ENCODE measurements around the gene UNCX.

The UNCX gene

DNA sequence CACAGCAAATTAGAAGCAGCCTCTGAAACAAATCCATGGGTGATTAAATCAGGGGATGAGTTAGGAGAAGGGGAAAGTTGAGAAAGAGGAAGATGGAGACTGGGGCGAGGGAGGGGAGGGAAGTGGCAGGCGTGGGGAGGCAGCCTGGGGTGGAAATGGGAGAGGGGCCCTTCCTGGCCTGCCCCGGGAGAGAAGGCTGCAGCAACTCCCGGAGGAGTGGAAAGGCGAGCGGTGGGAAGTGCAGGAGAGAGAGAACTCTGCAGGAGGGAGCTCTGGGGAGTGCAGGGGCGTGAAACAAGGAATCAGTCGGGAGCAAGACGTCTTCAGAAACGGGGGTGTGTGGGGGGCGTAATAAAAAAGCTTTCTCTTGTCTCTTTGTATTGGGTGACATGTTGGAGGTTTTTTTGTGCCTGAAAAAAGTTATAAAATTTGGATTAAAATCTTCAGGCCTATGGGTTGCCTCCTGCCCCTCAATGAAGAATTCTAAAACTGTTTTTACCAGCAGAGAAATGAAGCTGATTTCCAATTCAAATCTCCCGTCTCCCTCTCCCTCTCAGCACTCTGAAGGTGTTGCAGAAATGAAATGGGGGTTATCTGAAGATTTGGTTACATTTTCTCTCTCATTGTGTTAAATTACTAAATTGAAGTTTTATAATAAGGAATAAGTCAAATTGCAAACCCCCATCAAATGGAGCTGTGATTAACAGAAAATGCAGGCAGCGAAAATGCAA lies 4.7 kb upstream of the UNCX start:
- Histone ChIP-seq H3K36me3 (ENCODE audit: insufficient read depth, low read length) (no peaks in the 10 kb centered on the region), H3K4me2 (ENCODE audit: low read length) (no peak overlapping the region), H3K27me3 (ENCODE audit: control insufficient read depth, insufficient read depth, low read length) (peaks cover 85% of the 10 kb centered on the region), H3K9ac (ENCODE audit: low read depth, low read length) (no peak overlapping the region), H3K9me3 (replicated peaks; ENCODE audit: low read length) (no peaks in the 10 kb centered on the region), H3K4me1 (ENCODE audit: control insufficient read depth, insufficient read depth, low read length) (no peaks in the 10 kb centered on the region), H3K4me3 (ENCODE audit: low read length) (no peak overlapping the region)

DNA sequence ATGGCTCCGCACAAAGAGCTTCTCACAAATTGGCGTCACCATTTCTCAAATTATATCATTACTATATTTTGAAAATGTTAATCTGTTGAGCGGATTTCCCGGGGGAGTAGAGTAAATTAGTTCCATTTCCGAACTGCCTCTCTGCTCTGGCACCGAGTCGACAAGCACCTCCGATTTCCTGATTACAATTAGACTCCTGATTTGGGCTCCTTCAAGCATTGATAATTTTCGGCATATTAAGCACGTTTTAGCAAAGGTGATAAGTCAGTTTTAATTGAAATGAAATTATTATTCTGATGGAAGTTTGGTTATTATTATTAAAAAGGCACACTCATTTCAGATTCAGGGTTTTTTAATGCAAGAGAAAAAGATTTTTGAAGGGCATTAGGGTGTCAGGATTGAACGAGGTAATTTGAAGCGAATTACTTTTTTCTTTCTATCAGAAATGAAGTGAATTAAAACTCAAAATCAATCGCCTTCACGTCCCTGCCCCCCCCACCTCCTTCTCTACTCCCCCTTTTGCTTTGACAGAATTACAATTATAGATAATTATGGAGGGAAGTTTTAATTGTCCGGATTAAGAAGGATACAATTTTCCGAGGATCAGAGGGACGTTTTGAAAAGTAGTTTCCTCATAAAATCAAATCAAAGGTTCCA lies 4.0 kb upstream of the UNCX start:
- no peak overlapping the region for H3K4me2 ChIP-seq (ENCODE audit: low read length)
- H3K4me1 ChIP-seq (ENCODE audit: control insufficient read depth, insufficient read depth, low read length) = no peaks in the 10 kb centered on the region
- peaks cover 81% of the 10 kb centered on the region for H3K27me3 ChIP-seq (ENCODE audit: control insufficient read depth, insufficient read depth, low read length)
- H3K9me3 ChIP-seq (replicated peaks; ENCODE audit: low read length) = no peaks in the 10 kb centered on the region
- H3K36me3 ChIP-seq (ENCODE audit: insufficient read depth, low read length) = no peaks in the 10 kb centered on the region
- no peak overlapping the region for H3K9ac ChIP-seq (ENCODE audit: low read depth, low read length)
- no peak overlapping the region for H3K4me3 ChIP-seq (ENCODE audit: low read length)

DNA sequence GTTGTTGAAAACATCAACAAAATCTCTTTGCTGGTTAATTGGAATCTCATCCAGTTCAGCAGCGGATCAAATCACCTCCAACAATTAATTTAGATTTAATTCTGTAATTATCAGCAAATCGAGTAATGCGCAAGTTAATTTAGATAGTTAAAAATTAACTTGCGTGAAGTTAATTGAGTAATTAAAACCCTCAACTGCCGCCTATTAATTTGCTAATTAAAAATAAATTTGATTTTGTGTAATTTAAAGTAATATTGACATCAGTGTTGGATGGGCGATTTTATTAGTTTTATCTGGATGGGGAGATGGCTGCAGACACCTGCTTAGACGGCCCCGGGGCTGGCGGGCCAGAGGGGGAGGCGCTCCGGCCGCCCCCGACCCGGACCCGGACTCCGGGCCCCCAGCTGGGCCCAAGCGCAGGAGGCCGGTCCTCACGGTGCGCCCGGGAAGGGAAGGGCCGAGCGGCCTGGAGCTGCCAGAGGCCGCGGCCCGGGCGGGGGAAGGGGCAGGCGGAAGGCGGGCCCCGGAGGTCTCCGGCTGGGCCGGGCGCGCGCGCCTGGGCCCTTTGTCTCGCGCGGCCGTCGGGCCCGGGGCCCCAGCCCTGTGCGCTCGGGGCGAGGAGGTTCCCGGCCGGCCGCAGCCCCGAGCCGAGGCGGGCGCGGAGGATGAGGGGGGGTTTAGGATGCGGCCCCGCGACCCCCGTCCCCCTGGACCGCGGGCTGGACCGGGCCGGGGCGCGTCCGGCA lies 3.3 kb upstream of the UNCX start:
- H3K9me3 ChIP-seq (replicated peaks; ENCODE audit: low read length) = no peaks in the 10 kb centered on the region
- peaks cover 81% of the 10 kb centered on the region for H3K27me3 ChIP-seq (ENCODE audit: control insufficient read depth, insufficient read depth, low read length)
- H3K4me2 ChIP-seq (ENCODE audit: low read length) = no peak overlapping the region
- no peaks in the 10 kb centered on the region for H3K4me1 ChIP-seq (ENCODE audit: control insufficient read depth, insufficient read depth, low read length)
- no peaks in the 10 kb centered on the region for H3K36me3 ChIP-seq (ENCODE audit: insufficient read depth, low read length)
- no peak overlapping the region for H3K4me3 ChIP-seq (ENCODE audit: low read length)
- H3K9ac ChIP-seq (ENCODE audit: low read depth, low read length) = no peak overlapping the region

DNA sequence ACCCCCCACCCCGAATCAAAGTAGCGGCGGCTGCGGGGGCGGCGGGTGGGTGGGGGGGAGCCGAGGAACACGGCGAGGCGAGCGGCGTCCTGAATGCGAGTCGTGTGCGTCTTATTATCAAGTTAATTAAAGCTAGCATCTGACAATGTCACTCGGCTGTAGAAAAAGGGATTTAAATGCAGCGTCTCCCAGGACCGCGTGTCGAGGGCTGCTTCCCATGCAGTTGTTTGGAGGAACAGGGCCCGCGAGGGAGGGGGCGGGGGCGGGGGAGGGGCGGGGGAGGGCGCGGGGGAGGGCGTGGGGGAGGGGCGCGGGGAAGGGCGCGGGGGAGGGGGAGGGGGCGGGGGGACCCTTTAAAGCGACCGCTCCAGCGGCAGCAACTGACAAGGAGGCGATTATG lies 2.7 kb upstream of the UNCX start:
- Histone ChIP-seq H3K9ac (ENCODE audit: low read depth, low read length) (no peak overlapping the region), H3K36me3 (ENCODE audit: insufficient read depth, low read length) (no peaks in the 10 kb centered on the region), H3K4me2 (ENCODE audit: low read length) (no peak overlapping the region), H3K9me3 (replicated peaks; ENCODE audit: low read length) (no peaks in the 10 kb centered on the region), H3K4me1 (ENCODE audit: control insufficient read depth, insufficient read depth, low read length) (no peaks in the 10 kb centered on the region), H3K27me3 (ENCODE audit: control insufficient read depth, insufficient read depth, low read length) (peaks cover 83% of the 10 kb centered on the region), H3K4me3 (ENCODE audit: low read length) (no peak overlapping the region)

DNA sequence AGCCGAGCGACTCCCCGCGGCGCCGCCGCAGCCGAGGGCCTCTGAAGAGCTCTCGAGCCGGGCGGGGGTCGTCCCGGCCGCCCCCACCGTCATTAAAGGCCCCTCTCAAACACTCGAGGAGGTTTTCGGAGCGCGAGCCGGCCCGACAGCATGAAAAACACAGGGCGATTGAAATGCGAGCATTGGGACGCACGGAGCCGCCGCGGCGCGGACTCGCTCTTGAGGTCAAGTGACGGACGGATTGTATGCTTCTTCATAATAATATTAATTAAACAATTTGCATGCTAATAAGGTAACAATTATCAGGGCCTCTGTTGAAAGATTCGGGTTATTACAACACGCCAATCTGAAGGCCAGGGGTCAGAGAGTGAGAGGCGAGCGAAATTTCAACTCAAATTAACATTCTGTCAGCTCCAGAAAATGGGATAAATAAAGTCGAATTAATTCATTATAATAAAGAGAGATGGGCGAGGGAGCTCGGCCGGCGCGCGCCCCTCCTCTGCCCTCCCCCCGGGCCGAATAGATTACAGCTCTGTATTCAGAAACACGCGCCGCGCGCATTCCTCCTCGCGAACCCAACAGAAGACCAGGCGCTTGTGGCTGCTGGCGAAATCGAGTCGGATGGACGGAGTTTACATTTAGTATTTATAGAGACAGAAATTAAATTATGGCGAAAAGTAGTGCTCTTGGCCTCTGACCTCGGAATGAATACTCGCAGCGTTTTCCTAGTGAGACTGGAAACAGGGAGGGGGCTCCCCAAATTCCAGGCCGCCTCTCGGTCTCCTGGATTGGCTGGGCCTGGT lies 2.1 kb upstream of the UNCX start:
- H3K4me2 ChIP-seq (ENCODE audit: low read length) = no peak overlapping the region
- H3K27me3 ChIP-seq (ENCODE audit: control insufficient read depth, insufficient read depth, low read length) = peaks cover 83% of the 10 kb centered on the region
- H3K4me1 ChIP-seq (ENCODE audit: control insufficient read depth, insufficient read depth, low read length) = no peaks in the 10 kb centered on the region
- H3K36me3 ChIP-seq (ENCODE audit: insufficient read depth, low read length) = no peaks in the 10 kb centered on the region
- H3K4me3 ChIP-seq (ENCODE audit: low read length) = no peak overlapping the region
- H3K9ac ChIP-seq (ENCODE audit: low read depth, low read length) = no peak overlapping the region
- no peaks in the 10 kb centered on the region for H3K9me3 ChIP-seq (replicated peaks; ENCODE audit: low read length)

DNA sequence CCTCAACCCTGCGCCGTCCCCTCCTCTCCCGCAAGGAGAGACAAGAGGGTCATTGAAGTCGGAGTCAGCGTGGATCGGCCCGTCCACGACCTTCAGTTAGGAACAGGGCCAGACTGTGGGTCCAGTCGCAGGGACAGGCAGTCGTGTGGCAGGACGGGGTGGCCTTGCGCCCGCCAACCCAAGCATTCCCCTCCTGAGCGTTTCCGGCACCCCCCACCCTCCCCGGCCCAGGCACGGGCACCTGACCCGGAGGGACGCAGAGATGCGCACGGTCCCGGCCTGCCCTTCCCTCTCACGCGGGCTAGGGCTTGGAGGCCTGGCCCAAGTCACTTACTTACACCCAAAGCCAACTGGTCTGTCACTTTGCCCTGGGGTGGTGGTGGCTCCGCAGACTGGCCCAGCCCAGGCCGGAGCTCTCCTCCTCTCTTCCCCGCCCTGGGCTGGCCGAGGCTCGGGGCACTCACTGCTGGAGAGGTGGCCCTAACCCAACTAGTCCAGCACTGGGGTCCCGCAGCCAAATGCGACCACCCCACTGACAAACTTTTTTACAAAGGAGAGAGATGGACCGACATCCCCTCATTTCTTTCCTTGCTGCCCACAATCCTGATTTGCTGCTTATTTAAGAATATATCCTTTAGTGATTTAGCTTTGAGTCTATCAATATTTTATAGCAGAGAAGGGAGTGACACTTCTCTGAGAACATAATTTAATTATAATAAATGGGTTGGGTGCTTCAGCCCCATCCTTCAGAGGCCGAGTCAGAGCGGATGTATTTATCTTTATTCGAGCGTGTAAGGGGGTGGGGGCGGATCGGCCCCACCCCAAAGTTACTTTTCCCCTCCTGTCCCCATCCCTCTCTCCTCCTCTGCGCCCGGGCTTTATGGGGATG lies 1.2 kb upstream of the UNCX start:
- Histone ChIP-seq H3K4me2 (ENCODE audit: low read length) (no peak overlapping the region), H3K9me3 (replicated peaks; ENCODE audit: low read length) (no peaks in the 10 kb centered on the region), H3K4me1 (ENCODE audit: control insufficient read depth, insufficient read depth, low read length) (no peaks in the 10 kb centered on the region), H3K27me3 (ENCODE audit: control insufficient read depth, insufficient read depth, low read length) (peaks cover 77% of the 10 kb centered on the region), H3K4me3 (ENCODE audit: low read length) (no peak overlapping the region), H3K9ac (ENCODE audit: low read depth, low read length) (no peak overlapping the region), H3K36me3 (ENCODE audit: insufficient read depth, low read length) (no peaks in the 10 kb centered on the region)

DNA sequence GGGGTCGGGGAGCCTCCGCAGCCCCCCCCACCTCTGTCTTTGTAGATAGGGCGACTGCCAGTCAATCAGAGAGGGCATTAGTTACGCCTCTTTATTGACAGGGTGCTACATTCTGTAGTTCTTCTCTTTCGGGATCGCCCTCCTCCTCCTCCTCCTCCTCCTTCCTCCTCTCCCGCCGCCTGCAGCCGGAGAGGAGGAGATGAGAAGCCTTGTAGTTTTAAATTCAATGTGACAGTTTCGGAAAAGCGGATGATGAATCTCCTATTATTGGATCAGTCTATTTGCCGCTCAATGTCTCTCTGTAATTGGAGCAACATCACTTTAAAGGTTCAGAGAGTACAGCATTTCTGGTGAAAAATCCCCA lies 587 bp upstream of the UNCX start:
- no peak overlapping the region for H3K9ac ChIP-seq (ENCODE audit: low read depth, low read length)
- no peaks in the 10 kb centered on the region for H3K9me3 ChIP-seq (replicated peaks; ENCODE audit: low read length)
- no peak overlapping the region for H3K4me3 ChIP-seq (ENCODE audit: low read length)
- no peak overlapping the region for H3K4me2 ChIP-seq (ENCODE audit: low read length)
- H3K27me3 ChIP-seq (ENCODE audit: control insufficient read depth, insufficient read depth, low read length) = peaks cover 74% of the 10 kb centered on the region
- no peaks in the 10 kb centered on the region for H3K4me1 ChIP-seq (ENCODE audit: control insufficient read depth, insufficient read depth, low read length)
- H3K36me3 ChIP-seq (ENCODE audit: insufficient read depth, low read length) = no peaks in the 10 kb centered on the region

DNA sequence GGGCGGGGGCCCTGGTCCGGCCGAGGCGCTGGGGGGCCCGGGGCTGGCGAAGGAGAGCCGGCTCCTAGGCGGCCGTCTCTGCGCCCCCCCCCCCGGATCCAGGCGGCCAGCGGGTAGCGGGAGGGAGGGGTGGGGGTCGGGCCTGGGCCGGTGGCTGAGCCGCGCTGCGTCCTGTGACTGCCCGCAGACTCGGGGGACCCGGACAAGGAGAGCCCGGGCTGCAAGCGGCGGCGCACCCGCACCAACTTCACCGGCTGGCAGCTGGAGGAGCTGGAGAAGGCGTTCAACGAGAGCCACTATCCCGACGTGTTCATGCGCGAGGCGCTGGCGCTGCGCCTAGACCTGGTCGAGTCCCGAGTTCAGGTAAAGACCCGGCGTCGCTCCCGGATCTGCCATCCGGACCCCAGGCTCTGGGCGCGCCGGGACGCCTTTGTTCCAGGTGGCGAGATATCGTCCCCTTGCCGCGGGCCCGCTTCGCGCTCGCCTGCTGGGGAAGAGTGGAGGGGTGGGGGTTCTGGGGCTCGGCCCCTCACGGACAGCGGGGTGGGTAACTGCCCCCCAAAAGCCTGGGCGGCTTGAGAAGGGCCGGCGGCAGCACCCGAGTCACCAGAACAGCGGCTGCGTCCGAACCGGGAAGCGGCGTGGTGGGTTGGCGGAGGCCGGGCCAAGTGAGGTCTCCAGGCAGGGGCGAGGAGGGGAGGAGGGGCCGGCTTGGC lies 819 bp downstream of the UNCX start:
- Histone ChIP-seq H3K4me3 (ENCODE audit: low read length) (no peak overlapping the region), H3K36me3 (ENCODE audit: insufficient read depth, low read length) (no peaks in the 10 kb centered on the region), H3K27me3 (ENCODE audit: control insufficient read depth, insufficient read depth, low read length) (peaks cover 74% of the 10 kb centered on the region), H3K9ac (ENCODE audit: low read depth, low read length) (no peak overlapping the region), H3K4me2 (ENCODE audit: low read length) (no peak overlapping the region), H3K4me1 (ENCODE audit: control insufficient read depth, insufficient read depth, low read length) (no peaks in the 10 kb centered on the region), H3K9me3 (replicated peaks; ENCODE audit: low read length) (no peaks in the 10 kb centered on the region)

DNA sequence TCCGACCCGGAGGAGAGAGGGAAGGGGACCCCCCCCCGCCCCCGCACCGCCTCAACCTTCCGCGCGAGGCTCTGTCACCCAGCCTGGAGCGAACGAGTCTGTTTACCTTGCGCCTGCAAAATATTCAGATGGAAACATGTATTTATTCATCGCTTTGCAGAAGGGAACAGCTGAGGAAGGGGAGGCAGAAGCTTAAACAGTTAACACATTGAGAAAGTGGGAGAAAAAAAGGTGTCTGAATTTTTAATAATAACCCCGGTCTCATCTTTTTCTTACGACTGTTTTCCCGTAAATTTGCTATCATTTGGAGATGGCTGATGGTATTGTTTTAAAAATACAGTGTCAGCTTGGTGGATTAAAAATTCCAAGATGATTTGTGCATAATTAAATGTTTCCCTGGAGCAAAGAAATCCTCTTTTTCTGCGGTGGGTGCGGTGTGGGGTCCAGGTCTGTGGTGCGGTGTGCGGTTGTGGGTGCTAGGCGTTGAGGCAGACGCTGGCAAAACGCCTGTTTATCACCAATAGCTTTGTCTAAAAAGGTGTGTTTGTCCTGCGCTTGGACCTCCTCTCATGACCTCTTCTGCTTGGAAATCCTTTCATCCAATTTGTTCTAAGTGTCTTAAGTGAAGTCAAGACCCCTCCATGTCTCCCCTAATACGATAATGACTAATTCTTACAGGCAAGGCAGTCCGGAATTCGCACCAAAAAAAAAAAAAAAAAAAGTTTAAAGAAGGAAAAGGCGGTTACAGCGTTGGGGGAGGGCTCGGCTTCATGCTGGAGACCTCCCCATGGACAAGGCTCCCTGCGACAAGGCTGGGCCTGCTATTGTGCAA lies 1.6 kb downstream of the UNCX start:
- H3K36me3 ChIP-seq (ENCODE audit: insufficient read depth, low read length) = no peaks in the 10 kb centered on the region
- no peak overlapping the region for H3K9ac ChIP-seq (ENCODE audit: low read depth, low read length)
- H3K4me3 ChIP-seq (ENCODE audit: low read length) = no peak overlapping the region
- peaks cover 74% of the 10 kb centered on the region for H3K27me3 ChIP-seq (ENCODE audit: control insufficient read depth, insufficient read depth, low read length)
- H3K4me1 ChIP-seq (ENCODE audit: control insufficient read depth, insufficient read depth, low read length) = no peaks in the 10 kb centered on the region
- no peaks in the 10 kb centered on the region for H3K9me3 ChIP-seq (replicated peaks; ENCODE audit: low read length)
- no peak overlapping the region for H3K4me2 ChIP-seq (ENCODE audit: low read length)

Data from skeletal muscle satellite cell (primary cell).